ENCODE data around the gene ADM.

- TF ChIP-seq MAX (IDR thresholded peaks at IDR 0.05) (peak; percentile 32), CTCF (IDR thresholded peaks at IDR 0.05; ENCODE audit: low read depth, low read length, missing input control) (no peak), SP1 (IDR thresholded peaks at IDR 0.05) (peak; percentile 67), FOXA1 (IDR thresholded peaks at IDR 0.05) (peak; percentile 42), REST (IDR thresholded peaks at IDR 0.05) (peak; percentile 77), EGR1 (IDR thresholded peaks at IDR 0.05; ENCODE audit: low read depth in 2 of 2) (no peak), ATF3 (IDR thresholded peaks at IDR 0.05) (peak; percentile 97), RXRA (IDR thresholded peaks at IDR 0.05) (peak; percentile 80 to 82), ZBTB33 (IDR thresholded peaks at IDR 0.05) (peak; percentile 57), YY1 (IDR thresholded peaks at IDR 0.05) (peak; percentile 15)
Measured at GRCh38 chr11:10309163-10310093, 4.6 kb downstream of the ADM start.

All from liver (tissue), 3 donors.